ENCODE measurements around the gene OGDH. TPM values are rescaled to one million over a fixed set of nuclear protein-coding genes. Genes with fewer than 3 reads are reported as not detected.

Gene OGDH
- total and polyA plus RNA-seq, 10 of the 15 experiments (the other 5 are each of a cell fraction or from before 2014, with no cell fraction given), result 4.1 to 103 (median 48.4) TPM

GRCh38 chr7:44693641-44694313, 87.3 kb downstream of the OGDH start (continued):
- TF ChIP-seq, protein P1, sequence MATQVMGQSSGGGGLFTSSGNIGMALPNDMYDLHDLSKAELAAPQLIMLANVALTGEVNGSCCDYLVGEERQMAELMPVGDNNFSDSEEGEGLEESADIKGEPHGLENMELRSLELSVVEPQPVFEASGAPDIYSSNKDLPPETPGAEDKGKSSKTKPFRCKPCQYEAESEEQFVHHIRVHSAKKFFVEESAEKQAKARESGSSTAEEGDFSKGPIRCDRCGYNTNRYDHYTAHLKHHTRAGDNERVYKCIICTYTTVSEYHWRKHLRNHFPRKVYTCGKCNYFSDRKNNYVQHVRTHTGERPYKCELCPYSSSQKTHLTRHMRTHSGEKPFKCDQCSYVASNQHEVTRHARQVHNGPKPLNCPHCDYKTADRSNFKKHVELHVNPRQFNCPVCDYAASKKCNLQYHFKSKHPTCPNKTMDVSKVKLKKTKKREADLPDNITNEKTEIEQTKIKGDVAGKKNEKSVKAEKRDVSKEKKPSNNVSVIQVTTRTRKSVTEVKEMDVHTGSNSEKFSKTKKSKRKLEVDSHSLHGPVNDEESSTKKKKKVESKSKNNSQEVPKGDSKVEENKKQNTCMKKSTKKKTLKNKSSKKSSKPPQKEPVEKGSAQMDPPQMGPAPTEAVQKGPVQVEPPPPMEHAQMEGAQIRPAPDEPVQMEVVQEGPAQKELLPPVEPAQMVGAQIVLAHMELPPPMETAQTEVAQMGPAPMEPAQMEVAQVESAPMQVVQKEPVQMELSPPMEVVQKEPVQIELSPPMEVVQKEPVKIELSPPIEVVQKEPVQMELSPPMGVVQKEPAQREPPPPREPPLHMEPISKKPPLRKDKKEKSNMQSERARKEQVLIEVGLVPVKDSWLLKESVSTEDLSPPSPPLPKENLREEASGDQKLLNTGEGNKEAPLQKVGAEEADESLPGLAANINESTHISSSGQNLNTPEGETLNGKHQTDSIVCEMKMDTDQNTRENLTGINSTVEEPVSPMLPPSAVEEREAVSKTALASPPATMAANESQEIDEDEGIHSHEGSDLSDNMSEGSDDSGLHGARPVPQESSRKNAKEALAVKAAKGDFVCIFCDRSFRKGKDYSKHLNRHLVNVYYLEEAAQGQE (IDR thresholded peaks at IDR 0.05; ENCODE audit: low read depth, low read length), result no peak

GRCh38 chr7:44694326-44694725, 87.9 kb downstream of the OGDH start:
- H3K36me3 ChIP-seq (ENCODE audit: control insufficient read depth in 2 of 2, insufficient read depth in 2 of 2, low read length in 1 of 2), result peaks cover 17 to 28% of the 10 kb centered on the region in 2 experiments
- H3K4me3 ChIP-seq, result no peak overlapping the region
- in situ Hi-C loops (cut with MboI), result no loop called here
- DNase-seq (ENCODE audit: low read depth, low spot score) (no peak), FAIRE-seq (no peak), ATAC-seq (no peak)
- intact Hi-C loops (cut with micrococcal nuclease; ENCODE audit: unreplicated experiment), result no loop called here
- BruUV-seq (replicated peaks), result no TSS peak
- POLR2A ChIA-PET, result no interaction called here
- H2AFZ ChIP-seq (ENCODE audit: control insufficient read depth, low read depth, low read length), result no peak overlapping the region
- H3K27me3 ChIP-seq (replicated peaks in 1 of 2; ENCODE audit: control insufficient read depth in 2 of 2, insufficient read depth in 2 of 2, low read length in 1 of 2), result no peaks in the 10 kb centered on the region
- SMC1A ChIA-PET (ENCODE audit: uncharacterized antibody, unreplicated experiment), result no interaction called here
- no peaks in the 10 kb centered on the region for H4K20me1 ChIP-seq (ENCODE audit: control insufficient read depth, insufficient read depth)
- TF ChIP-seq, protein P2, sequence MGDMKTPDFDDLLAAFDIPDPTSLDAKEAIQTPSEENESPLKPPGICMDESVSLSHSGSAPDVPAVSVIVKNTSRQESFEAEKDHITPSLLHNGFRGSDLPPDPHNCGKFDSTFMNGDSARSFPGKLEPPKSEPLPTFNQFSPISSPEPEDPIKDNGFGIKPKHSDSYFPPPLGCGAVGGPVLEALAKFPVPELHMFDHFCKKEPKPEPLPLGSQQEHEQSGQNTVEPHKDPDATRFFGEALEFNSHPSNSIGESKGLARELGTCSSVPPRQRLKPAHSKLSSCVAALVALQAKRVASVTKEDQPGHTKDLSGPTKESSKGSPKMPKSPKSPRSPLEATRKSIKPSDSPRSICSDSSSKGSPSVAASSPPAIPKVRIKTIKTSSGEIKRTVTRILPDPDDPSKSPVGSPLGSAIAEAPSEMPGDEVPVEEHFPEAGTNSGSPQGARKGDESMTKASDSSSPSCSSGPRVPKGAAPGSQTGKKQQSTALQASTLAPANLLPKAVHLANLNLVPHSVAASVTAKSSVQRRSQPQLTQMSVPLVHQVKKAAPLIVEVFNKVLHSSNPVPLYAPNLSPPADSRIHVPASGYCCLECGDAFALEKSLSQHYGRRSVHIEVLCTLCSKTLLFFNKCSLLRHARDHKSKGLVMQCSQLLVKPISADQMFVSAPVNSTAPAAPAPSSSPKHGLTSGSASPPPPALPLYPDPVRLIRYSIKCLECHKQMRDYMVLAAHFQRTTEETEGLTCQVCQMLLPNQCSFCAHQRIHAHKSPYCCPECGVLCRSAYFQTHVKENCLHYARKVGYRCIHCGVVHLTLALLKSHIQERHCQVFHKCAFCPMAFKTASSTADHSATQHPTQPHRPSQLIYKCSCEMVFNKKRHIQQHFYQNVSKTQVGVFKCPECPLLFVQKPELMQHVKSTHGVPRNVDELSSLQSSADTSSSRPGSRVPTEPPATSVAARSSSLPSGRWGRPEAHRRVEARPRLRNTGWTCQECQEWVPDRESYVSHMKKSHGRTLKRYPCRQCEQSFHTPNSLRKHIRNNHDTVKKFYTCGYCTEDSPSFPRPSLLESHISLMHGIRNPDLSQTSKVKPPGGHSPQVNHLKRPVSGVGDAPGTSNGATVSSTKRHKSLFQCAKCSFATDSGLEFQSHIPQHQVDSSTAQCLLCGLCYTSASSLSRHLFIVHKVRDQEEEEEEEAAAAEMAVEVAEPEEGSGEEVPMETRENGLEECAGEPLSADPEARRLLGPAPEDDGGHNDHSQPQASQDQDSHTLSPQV (IDR thresholded peaks at IDR 0.05), result no peak
- no peak for TF ChIP-seq IKZF2 (IDR thresholded peaks at IDR 0.05)
- 96% methylated on average over 14 of the region's 14 CpGs for WGBS (ENCODE audit: insufficient coverage, insufficient replicate concordance, low lambda C conversion rate, missing lambda C conversion rate)
- H3K9ac ChIP-seq (ENCODE audit: control insufficient read depth, insufficient read depth, low read length), result no peak overlapping the region
- no peaks in the 10 kb centered on the region for H3K79me2 ChIP-seq (ENCODE audit: control insufficient read depth, insufficient read depth, low read length)
- H3K4me2 ChIP-seq (ENCODE audit: control insufficient read depth, insufficient read depth), result no peak overlapping the region
- no peak overlapping the region for H3K27ac ChIP-seq (ENCODE audit: control insufficient read depth, insufficient read depth)
- CTCF ChIA-PET, result no interaction called here
- H3K9me3 ChIP-seq (replicated peaks; ENCODE audit: control insufficient read depth, insufficient read depth, low read length), result no peaks in the 10 kb centered on the region; the same call in 2 of the 3 replicates
- RAD21 ChIA-PET (ENCODE audit: unreplicated experiment), result no interaction called here
- no peaks in the 10 kb centered on the region for H3K4me1 ChIP-seq (ENCODE audit: control insufficient read depth, insufficient read depth, low read length)
